ENCODE measurements around the gene BMAL1. TPM values are rescaled to one million over a fixed set of nuclear protein-coding genes. Genes with fewer than 3 reads are reported as not detected.

Gene BMAL1
- total RNA-seq = 8.5 and 9.2 TPM in 2 replicates

DNA sequence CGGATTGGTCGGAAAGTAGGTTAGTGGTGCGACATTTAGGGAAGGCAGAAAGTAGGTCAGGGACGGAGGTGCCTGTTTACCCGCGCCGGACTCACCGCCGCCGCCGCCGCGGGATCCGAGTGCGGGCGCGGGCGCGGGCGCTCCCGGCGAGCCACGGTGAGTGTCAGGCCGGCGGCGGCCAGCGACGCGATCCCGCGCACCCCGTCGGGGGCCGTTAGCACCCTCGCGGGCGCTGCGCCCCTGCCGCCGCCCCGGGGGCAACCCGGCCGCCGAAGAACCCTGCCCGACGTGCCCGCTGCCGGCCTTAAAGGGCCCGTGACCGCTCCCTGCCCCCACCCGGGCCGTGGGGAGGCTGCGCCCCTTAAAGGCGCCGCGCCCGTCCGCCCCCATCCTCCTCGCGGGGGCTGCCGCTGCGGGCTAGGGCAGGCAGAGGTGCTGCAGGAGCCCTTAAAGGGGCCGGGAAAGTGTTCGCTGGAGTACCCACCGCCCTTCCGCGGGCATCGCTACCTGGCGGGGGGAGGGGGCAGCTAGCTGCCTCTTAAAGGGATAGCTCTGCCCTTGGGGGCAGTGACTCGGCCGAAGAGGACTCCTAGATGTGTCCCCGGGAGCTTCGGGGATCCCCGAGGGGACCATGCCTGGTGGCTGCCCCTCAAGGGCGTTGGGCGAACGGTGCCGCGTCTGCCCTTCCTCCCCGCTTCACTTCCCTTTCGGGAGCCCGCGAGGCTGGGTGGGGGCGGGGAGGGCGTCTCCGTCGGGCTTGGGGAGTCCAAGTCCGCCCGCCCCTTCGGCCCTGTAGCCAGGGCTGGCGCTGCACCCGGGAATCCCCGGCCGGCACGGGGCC lies at the start of gene BMAL1:
Gene BMAL1, plus strand, starts transcription at position 23 of the 841 bp plus-strand sequence. CDS start 76,519 bp downstream, outside the sequence.

Other genes with a start within 250 kb of the BMAL1 start
- gene BTBD10, start 185.4 kb downstream of the BMAL1 start, total RNA-seq = 40.1 and 42.7 TPM in 2 replicates
- not detected in 2 replicates for gene PTH, start 218.2 kb downstream of the BMAL1 start, total RNA-seq

Data from hair follicle dermal papilla cell (primary cell).